CD8-positive, alpha-beta memory T cell (primary cell): ENCODE data around the gene TFB1M. TPM values are rescaled to one million over a fixed set of nuclear protein-coding genes. Genes with fewer than 3 reads are reported as not detected.
"Not testable (repeated sequence)": the region's sequence is repeated elsewhere in the genome, so short reads cannot be mapped to it uniquely, and the experiment has no call there.

Source experiments
- CTCF ChIA-PET: fragments of 350-600 bp; sonication (Branson Sonifier 250); formaldehyde crosslinking; loops from one replicate; lab custom pipeline; 2021; ENCODE audit warnings: antibody characterized with exemption; lab: Charles Lee
- POLR2A ChIA-PET: fragments of 350-600 bp; sonication (Branson Sonifier 250); formaldehyde crosslinking; loops from one replicate; lab custom pipeline; 2021; ENCODE audit warnings: antibody characterized with exemption; lab: Charles Lee
- DNase-seq, 5 donors: peaks; one replicate each; pipeline versions ENCODE4 v3.0.0 to v3.0.0-alpha.2; 2020 to 2022; ENCODE audit warnings: mixed read lengths in 1 of 5
- H3K27ac ChIP-seq: one replicate; pipeline ENCODE4 v1.7.0; 2013; ENCODE audit warnings: low read depth, mild to moderate bottlenecking, low read length, moderate library complexity
- H3K27me3 ChIP-seq: 2 replicates; pipeline ENCODE4 v1.7.0; 2013; ENCODE audit warnings: low read length, mild to moderate bottlenecking; ENCODE audit not compliant: insufficient read depth, poor library complexity, severe bottlenecking
- H3K36me3 ChIP-seq: 2 replicates; pipeline ENCODE4 v1.7.0; 2013; ENCODE audit warnings: mild to moderate bottlenecking, low read length, moderate library complexity; ENCODE audit not compliant: insufficient read depth
- H3K4me1 ChIP-seq: 2 replicates; pipeline ENCODE4 v1.7.0; 2013; ENCODE audit warnings: mild to moderate bottlenecking, low read length, moderate library complexity; ENCODE audit not compliant: insufficient read depth
- H3K4me3 ChIP-seq: 2 replicates; pipeline ENCODE4 v1.7.0; 2013; ENCODE audit warnings: mild to moderate bottlenecking, low read length
- H3K9me3 ChIP-seq: 2 replicates; pipeline ENCODE4 v1.7.0; 2013; ENCODE audit warnings: mild to moderate bottlenecking, low read length
- H3K27ac Mint-ChIP-seq, 8 donors: one replicate each; pipeline ENCODE4 v1.8.0; 2020 to 2021; ENCODE audit warnings: mixed read lengths in 8 of 8, mild to moderate bottlenecking in 6 of 8, inconsistent platforms in 3 of 8, moderate library complexity in 3 of 8
- H3K27me3 Mint-ChIP-seq, 2 donors: one replicate each; pipeline ENCODE4 v1.8.0; 2020 to 2021; ENCODE audit warnings: mixed read lengths in 2 of 2, mild to moderate bottlenecking in 1 of 2, moderate library complexity in 1 of 2
- H3K36me3 Mint-ChIP-seq, 3 donors: one replicate each; pipeline ENCODE4 v1.8.0; 2020 to 2021; ENCODE audit warnings: mixed read lengths in 3 of 3, inconsistent platforms in 1 of 3, mild to moderate bottlenecking in 1 of 3
- H3K4me1 Mint-ChIP-seq, 3 donors: one replicate each; pipeline ENCODE4 v1.8.0; 2020 to 2021; ENCODE audit warnings: mixed read lengths in 3 of 3, inconsistent platforms in 1 of 3, mild to moderate bottlenecking in 1 of 3
- H3K4me3 Mint-ChIP-seq, 7 donors: one replicate each; pipeline ENCODE4 v1.8.0; 2020 to 2021; ENCODE audit warnings: mixed read lengths in 7 of 7, mild to moderate bottlenecking in 6 of 7, moderate library complexity in 4 of 7, inconsistent platforms in 2 of 7
- H3K9me3 Mint-ChIP-seq, 5 donors: one replicate each; pipeline ENCODE4 v1.8.0; 2020 to 2022; ENCODE audit warnings: mixed read lengths in 5 of 5, mild to moderate bottlenecking in 3 of 5, moderate library complexity in 2 of 5, inconsistent platforms in 1 of 5
- polyA plus RNA-seq: library from polyadenylated mRNA; unstranded; fragments of 300-500 nt; fragmentation: Illumina TruSeq; gene quantifications from one replicate; pipeline ENCODE4 v1.2.3, GENCODE V29; 2021
- total RNA-seq, 2 experiments: library from RNA; stranded (reverse); gene quantifications; one replicate each; pipeline ENCODE4 v1.2.3, GENCODE V29; 2021

Gene TFB1M
- total and polyA plus RNA-seq, 3 experiments from 2014 or later, result 13.2 to 40.8 (median 37.7) TPM

DNA sequence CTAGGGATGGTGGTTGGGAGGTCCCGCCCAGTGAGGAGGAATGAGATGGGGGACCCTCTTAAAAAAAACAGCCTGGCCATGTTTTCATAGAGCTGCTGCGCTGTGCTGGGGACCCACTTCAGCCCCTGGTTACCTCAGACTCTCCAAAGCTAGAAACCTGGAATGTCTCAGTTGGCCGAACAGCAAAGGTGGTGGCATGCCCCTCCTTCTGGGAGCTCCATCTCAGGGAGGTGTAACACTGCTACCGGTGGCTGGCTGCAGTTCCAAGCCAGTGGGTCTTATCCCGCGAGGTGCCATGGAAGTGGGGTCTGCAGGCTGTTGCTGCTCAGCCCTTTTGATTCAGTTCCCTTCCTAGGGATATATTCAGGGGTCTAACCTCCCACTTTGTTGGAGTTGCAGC, 35.7 kb upstream of the TFB1M start:
- Histone ChIP-seq H3K27me3 (peaks cover 5% of the 10 kb centered on the region), H3K9me3 (no peaks in the 10 kb centered on the region), H3K27ac (no peak overlapping the region), H3K36me3 (no peaks in the 10 kb centered on the region), H3K4me1 (no peaks in the 10 kb centered on the region), H3K4me3 (no peak overlapping the region)
- no peak for DNase-seq
- ChIA-PET POLR2A (no interaction called here), CTCF (no interaction called here)
- Mint-ChIP-seq H3K4me1 (no peaks in the 10 kb centered on the region), H3K36me3 (peaks cover 2 to 24% (median 2%) of the 10 kb centered on the region in 3 donors), H3K27me3 (peaks cover 26 to 46% of the 10 kb centered on the region in 2 donors), H3K9me3 (peaks cover 22 to 51% (median 38%) of the 10 kb centered on the region in 5 donors), H3K27ac (no peak overlapping the region), H3K4me3 (no peak overlapping the region)

DNA sequence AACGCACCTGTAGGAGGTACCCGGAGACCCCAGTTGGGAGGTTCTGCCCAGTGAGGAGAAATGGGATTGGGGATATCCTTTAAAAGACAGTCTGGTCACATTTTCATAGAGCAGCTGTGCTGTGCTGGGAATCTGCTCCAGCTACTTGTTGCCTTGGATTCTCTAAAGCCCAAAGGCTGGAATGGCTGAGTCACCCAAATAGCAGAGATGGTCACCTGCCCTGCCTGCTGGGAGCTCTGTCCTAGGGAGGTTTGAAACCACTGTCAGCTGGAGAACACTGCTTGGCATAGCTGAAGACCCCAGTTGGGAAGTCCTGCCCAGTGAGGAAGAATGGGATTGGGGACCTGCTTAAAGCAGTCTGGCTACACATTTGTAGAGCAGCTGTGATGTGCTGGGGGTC, 34.8 kb upstream of the TFB1M start:
- Mint-ChIP-seq H3K36me3 (peaks cover 0 to 19% (median 0%) of the 10 kb centered on the region in 3 donors), H3K9me3 (peaks cover 15 to 42% (median 31%) of the 10 kb centered on the region in 5 donors), H3K27me3 (peaks cover 26 to 43% of the 10 kb centered on the region in 2 donors), H3K4me1 (no peaks in the 10 kb centered on the region), H3K4me3 (no peak overlapping the region), H3K27ac (no peak overlapping the region)
- CTCF ChIA-PET, result no interaction called here
- Histone ChIP-seq H3K36me3 (no peaks in the 10 kb centered on the region), H3K4me3 (no peak overlapping the region), H3K9me3 (no peaks in the 10 kb centered on the region), H3K27ac (no peak overlapping the region), H3K4me1 (no peaks in the 10 kb centered on the region), H3K27me3 (peaks cover 5% of the 10 kb centered on the region)
- DNase-seq, result no peak
- POLR2A ChIA-PET, result no interaction called here

DNA sequence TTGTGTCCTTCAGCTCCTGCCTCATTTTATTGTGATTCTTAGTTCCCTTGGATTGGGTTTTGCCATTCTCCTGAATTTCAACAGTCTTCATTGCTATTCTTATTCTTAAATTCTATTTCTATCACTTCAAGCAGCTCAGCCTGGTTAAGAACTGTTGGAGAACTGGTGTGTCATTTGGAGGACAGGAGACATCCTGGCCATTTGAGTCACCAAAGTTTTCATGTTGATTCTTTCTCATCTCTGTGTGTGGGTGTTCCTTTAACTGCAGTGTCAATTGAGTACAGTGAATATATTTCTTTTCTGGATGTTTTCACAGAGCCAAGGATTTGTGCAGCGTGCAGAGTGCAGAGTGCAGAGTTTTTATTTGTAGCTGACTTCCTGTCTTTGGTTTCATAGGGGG, 33.5 kb upstream of the TFB1M start:
- Mint-ChIP-seq H3K36me3 (peaks cover 0 to 18% (median 0%) of the 10 kb centered on the region in 3 donors), H3K4me1 (no peaks in the 10 kb centered on the region), H3K4me3 (no peak overlapping the region), H3K27me3 (peaks cover 25 to 45% of the 10 kb centered on the region in 2 donors), H3K27ac (no peak overlapping the region), H3K9me3 (peaks cover 14 to 36% (median 20%) of the 10 kb centered on the region in 5 donors)
- ChIA-PET POLR2A (no interaction called here), CTCF (no interaction called here)
- no peak for DNase-seq
- Histone ChIP-seq H3K27ac (no peak overlapping the region), H3K36me3 (no peaks in the 10 kb centered on the region), H3K27me3 (peaks cover 5% of the 10 kb centered on the region), H3K9me3 (no peaks in the 10 kb centered on the region), H3K4me3 (no peak overlapping the region), H3K4me1 (no peaks in the 10 kb centered on the region)

DNA sequence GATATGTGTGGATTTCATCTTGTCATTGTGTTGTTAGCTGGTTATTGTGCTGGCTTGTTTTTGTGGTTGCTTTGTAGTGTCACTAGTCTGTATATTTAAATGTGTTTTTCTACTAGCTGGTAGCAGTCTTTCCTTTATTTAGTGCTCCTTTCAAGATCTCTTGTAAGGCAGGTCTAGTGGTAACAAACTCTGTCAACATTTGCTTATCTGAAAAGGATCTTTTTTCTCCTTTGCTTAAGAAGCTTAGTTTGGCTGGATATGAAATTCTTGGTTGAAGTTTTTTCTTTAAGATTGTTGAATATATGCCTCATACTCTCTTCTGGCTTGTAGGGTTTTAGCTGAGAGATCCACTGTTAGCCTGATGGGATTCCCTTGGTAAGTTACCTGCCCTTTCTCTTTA, 32.7 kb upstream of the TFB1M start:
- no peaks in the 10 kb centered on the region for H3K4me1 Mint-ChIP-seq
- H3K4me3 Mint-ChIP-seq, result no peak overlapping the region
- H3K27ac Mint-ChIP-seq, result no peak overlapping the region
- ChIA-PET CTCF (no interaction called here), POLR2A (no interaction called here)
- no peak for DNase-seq
- H3K27me3 ChIP-seq, result no peaks in the 10 kb centered on the region
- no peaks in the 10 kb centered on the region for H3K4me1 ChIP-seq
- no peak overlapping the region for H3K27ac ChIP-seq
- peaks cover 14 to 30% (median 17%) of the 10 kb centered on the region in 5 donors for H3K9me3 Mint-ChIP-seq
- no peak overlapping the region for H3K4me3 ChIP-seq
- H3K36me3 ChIP-seq, result no peaks in the 10 kb centered on the region
- peaks cover 21 to 46% of the 10 kb centered on the region in 2 donors for H3K27me3 Mint-ChIP-seq
- H3K9me3 ChIP-seq, result no peaks in the 10 kb centered on the region
- peaks cover 0 to 15% (median 0%) of the 10 kb centered on the region in 3 donors for H3K36me3 Mint-ChIP-seq

DNA sequence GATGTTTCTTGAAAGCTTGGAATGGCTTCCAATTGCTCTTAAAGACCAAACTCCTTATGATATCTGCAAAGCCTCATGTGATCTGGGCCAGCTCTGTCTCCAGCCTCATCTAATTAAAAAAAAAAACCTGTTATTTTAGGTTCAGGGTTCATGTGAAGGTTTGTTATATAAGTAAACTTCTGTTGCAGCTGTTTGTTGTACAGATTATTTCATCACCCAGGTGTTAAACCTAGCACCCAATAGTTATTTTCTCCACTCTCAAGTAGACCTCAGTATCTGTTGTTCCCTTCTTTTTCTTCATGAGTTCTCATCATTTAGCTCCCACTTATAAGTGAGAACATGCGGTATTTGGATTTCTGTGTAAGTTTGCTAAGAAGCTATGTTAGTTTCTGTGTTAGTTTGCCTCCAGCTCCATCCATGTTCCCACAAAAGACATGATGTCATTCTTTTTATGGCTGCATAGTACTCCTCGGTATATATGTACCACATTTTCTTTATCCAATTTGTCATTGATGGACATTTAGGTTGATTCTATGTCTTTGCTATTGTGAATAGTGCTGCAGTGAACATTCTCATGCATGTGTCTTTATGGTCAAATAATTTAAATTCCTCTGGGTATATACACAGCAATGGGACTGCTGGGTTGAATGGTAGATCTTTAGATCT, 30.2 kb upstream of the TFB1M start:
- peaks cover 17 to 44% (median 25%) of the 10 kb centered on the region in 5 donors for H3K9me3 Mint-ChIP-seq
- peaks cover 17 to 31% of the 10 kb centered on the region in 2 donors for H3K27me3 Mint-ChIP-seq
- no peak overlapping the region for H3K27ac ChIP-seq
- H3K4me1 Mint-ChIP-seq, result peaks cover 0 to 4% (median 3%) of the 10 kb centered on the region in 3 donors
- no peaks in the 10 kb centered on the region for H3K4me1 ChIP-seq
- H3K27me3 ChIP-seq, result no peaks in the 10 kb centered on the region
- H3K4me3 ChIP-seq, result no peak overlapping the region
- DNase-seq, result no peak
- no peak overlapping the region for H3K27ac Mint-ChIP-seq
- ChIA-PET CTCF (no interaction called here), POLR2A (no interaction called here)
- H3K36me3 ChIP-seq, result no peaks in the 10 kb centered on the region
- peaks cover 4% of the 10 kb centered on the region for H3K9me3 ChIP-seq
- peaks cover 0 to 12% (median 0%) of the 10 kb centered on the region in 3 donors for H3K36me3 Mint-ChIP-seq
- no peak overlapping the region for H3K4me3 Mint-ChIP-seq

DNA sequence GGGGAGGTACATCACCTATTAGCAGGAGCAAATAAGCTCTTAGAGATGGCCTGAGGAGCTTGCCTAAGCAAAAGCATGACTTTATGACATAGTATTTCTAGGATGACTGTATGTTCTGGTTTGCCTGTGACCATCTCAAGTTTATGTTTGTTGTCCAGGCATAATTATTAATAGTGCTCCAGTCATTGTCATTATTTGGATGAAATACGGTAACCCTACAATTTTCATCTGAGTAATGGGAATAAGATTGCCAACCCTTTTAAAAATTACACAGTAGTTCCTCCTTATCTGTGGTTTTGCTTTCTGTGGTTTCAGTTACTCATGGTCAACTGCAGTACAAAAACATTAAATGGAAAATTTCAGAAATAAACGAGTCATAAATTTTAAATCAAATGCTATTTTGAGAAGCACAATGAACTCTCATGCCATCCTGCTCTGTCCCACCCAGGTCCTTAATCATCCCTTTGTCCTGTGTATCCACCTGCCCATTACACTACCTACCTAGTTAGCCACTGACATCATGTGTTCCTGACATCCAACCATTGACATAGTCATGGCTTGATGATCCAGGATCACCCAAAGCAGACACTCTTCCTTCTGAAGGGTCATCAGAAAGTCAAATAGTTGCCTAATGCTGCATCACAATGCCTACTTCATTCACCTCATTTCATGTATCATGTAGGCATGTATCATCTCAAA, 27.0 kb upstream of the TFB1M start:
- no peak for DNase-seq
- Histone ChIP-seq H3K4me1 (peaks cover 4% of the 10 kb centered on the region), H3K36me3 (no peaks in the 10 kb centered on the region), H3K27ac (no peak overlapping the region), H3K27me3 (no peaks in the 10 kb centered on the region), H3K9me3 (peaks cover 4% of the 10 kb centered on the region), H3K4me3 (no peak overlapping the region)
- ChIA-PET CTCF (no interaction called here), POLR2A (no interaction called here)
- H3K4me1 Mint-ChIP-seq, result peaks cover 5 to 17% (median 11%) of the 10 kb centered on the region in 3 donors
- peaks cover 0 to 9% (median 0%) of the 10 kb centered on the region in 3 donors for H3K36me3 Mint-ChIP-seq
- no peak overlapping the region for H3K27ac Mint-ChIP-seq
- H3K9me3 Mint-ChIP-seq, result peaks cover 4 to 23% (median 17%) of the 10 kb centered on the region in 5 donors
- H3K4me3 Mint-ChIP-seq, result no peak overlapping the region
- H3K27me3 Mint-ChIP-seq, result peaks cover 6 to 20% of the 10 kb centered on the region in 2 donors

DNA sequence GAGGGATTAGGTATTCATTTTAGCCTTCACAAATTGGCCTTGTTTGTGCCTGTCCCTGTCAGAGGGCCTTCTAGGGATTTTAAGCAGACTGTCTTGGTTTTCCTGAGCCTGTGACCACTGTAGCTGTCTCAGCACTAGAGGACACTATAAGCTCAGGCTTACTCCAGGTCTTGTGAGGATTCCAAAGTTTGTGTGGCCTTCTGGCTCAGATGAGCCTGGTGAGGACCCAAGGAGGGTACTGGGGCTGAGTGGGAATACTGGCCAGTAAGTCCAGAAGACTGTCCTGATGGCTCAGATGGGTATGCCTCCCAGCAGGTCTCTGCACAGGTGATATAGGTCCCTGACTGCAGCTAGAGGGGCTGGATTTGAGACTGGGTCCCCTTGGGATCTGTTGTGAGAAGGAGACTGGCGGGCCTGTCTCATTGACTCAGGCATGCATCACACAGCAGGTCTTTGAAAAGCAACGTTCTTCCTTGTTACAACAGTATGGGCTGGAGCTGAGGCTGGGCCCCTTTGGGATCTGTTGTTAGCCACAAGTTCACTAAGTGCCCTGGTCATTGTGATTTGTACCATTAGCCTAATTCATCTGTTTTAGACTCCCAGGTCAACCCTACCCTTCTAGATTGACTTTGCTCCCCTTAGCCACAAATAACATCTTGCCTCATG, 26.3 kb upstream of the TFB1M start:
- Mint-ChIP-seq H3K36me3 (peaks cover 0 to 9% (median 0%) of the 10 kb centered on the region in 3 donors), H3K4me3 (no peak overlapping the region), H3K27me3 (peaks cover 5 to 14% of the 10 kb centered on the region in 2 donors), H3K27ac (no peak overlapping the region), H3K4me1 (peaks cover 5 to 17% (median 11%) of the 10 kb centered on the region in 3 donors), H3K9me3 (peaks cover 7 to 27% (median 15%) of the 10 kb centered on the region in 5 donors)
- no peak for DNase-seq
- H3K4me1 ChIP-seq, result peaks cover 4% of the 10 kb centered on the region
- no peaks in the 10 kb centered on the region for H3K27me3 ChIP-seq
- H3K9me3 ChIP-seq, result peaks cover 4% of the 10 kb centered on the region
- no peaks in the 10 kb centered on the region for H3K36me3 ChIP-seq
- H3K27ac ChIP-seq, result no peak overlapping the region
- POLR2A ChIA-PET, result no interaction called here
- no peak overlapping the region for H3K4me3 ChIP-seq
- CTCF ChIA-PET, result no interaction called here

DNA sequence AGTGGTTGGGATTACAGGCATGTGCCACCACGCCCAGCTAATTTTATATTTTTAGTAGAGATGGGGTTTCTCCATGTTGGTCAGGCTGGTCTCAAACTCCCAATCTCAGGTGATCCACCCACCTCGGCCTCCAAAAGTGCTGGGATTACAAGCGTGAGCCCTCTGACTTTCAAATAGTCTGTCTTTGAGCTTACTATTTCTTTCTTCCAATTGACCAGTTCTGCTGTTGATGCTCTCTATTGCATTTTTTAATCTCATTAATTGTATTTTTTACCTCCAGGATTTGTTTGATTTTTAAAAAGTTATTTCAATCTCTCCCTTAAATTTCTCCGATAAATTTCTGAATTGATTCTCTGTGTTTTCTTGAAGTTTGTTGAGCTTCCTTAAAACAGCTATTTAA, 25.6 kb upstream of the TFB1M start:
- H3K9me3 ChIP-seq, H3K27ac Mint-ChIP-seq, H3K27me3 ChIP-seq, DNase-seq, H3K4me3 ChIP-seq, H3K27ac ChIP-seq, H3K36me3 ChIP-seq, H3K4me1 ChIP-seq, H3K27me3 Mint-ChIP-seq, H3K4me3 Mint-ChIP-seq, POLR2A ChIA-PET, H3K36me3 Mint-ChIP-seq, CTCF ChIA-PET: not testable (repeated sequence)
- H3K4me1 Mint-ChIP-seq, result peaks cover 5 to 17% (median 11%) of the 10 kb centered on the region in 3 donors
- H3K9me3 Mint-ChIP-seq, result peaks cover 7 to 27% (median 11%) of the 10 kb centered on the region in 5 donors
